ENCODE results near the gene SCD. TPM values are rescaled to one million over a fixed set of nuclear protein-coding genes. Genes with fewer than 3 reads are reported as not detected.

SCD gene
- total and polyA plus RNA-seq, 2 experiments from 2014 or later = 325 to 816 TPM

DNA sequence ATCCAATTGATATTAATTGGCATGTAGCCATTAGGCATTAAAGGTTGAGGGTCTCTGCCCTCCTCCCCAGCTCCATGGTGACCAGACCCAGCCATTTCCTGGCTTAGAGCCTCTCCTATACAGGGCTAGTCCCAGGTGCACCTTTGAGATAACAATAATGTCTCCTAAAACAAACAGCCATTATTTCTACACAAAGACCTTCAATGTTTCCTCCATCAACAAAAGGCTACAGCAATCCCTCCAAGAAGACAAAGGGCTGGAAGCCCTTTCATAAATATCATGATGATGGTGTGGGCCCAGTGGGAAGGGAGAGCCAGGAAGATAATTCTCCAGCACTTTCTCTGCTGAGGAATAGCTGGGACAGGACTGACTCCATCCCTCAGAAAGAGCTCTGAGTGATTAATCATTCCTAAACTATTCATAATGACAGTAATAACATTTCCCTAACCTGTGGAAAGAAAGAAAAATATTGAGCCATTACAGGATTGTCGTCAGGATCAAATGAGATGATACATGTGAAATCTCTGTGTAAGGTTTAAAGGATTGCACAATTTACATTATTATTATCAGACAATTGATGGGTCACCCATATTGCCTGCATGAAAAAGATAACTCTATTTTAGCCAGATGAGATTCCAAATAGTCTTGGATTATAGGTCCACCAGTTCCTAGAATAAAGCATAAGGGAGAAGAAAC, 27.2 kb upstream of the SCD start:
- Mint-ChIP-seq H3K4me1 (peaks cover 4% of the 10 kb centered on the region; the same call in 2 of the 3 replicates), H3K27me3 (ENCODE audit: insufficient read depth, low read depth, poor library complexity) (peaks cover 4% of the 10 kb centered on the region), H3K27ac (no peak overlapping the region), H3K4me3 (no peak overlapping the region), H3K9me3 (no peaks in the 10 kb centered on the region), H3K36me3 (ENCODE audit: low read depth) (no peaks in the 10 kb centered on the region)
- TF ChIP-seq STAT1 (IDR thresholded peaks at IDR 0.05; ENCODE audit: unreplicated experiment) = no peak
- TF ChIP-seq, protein P1, sequence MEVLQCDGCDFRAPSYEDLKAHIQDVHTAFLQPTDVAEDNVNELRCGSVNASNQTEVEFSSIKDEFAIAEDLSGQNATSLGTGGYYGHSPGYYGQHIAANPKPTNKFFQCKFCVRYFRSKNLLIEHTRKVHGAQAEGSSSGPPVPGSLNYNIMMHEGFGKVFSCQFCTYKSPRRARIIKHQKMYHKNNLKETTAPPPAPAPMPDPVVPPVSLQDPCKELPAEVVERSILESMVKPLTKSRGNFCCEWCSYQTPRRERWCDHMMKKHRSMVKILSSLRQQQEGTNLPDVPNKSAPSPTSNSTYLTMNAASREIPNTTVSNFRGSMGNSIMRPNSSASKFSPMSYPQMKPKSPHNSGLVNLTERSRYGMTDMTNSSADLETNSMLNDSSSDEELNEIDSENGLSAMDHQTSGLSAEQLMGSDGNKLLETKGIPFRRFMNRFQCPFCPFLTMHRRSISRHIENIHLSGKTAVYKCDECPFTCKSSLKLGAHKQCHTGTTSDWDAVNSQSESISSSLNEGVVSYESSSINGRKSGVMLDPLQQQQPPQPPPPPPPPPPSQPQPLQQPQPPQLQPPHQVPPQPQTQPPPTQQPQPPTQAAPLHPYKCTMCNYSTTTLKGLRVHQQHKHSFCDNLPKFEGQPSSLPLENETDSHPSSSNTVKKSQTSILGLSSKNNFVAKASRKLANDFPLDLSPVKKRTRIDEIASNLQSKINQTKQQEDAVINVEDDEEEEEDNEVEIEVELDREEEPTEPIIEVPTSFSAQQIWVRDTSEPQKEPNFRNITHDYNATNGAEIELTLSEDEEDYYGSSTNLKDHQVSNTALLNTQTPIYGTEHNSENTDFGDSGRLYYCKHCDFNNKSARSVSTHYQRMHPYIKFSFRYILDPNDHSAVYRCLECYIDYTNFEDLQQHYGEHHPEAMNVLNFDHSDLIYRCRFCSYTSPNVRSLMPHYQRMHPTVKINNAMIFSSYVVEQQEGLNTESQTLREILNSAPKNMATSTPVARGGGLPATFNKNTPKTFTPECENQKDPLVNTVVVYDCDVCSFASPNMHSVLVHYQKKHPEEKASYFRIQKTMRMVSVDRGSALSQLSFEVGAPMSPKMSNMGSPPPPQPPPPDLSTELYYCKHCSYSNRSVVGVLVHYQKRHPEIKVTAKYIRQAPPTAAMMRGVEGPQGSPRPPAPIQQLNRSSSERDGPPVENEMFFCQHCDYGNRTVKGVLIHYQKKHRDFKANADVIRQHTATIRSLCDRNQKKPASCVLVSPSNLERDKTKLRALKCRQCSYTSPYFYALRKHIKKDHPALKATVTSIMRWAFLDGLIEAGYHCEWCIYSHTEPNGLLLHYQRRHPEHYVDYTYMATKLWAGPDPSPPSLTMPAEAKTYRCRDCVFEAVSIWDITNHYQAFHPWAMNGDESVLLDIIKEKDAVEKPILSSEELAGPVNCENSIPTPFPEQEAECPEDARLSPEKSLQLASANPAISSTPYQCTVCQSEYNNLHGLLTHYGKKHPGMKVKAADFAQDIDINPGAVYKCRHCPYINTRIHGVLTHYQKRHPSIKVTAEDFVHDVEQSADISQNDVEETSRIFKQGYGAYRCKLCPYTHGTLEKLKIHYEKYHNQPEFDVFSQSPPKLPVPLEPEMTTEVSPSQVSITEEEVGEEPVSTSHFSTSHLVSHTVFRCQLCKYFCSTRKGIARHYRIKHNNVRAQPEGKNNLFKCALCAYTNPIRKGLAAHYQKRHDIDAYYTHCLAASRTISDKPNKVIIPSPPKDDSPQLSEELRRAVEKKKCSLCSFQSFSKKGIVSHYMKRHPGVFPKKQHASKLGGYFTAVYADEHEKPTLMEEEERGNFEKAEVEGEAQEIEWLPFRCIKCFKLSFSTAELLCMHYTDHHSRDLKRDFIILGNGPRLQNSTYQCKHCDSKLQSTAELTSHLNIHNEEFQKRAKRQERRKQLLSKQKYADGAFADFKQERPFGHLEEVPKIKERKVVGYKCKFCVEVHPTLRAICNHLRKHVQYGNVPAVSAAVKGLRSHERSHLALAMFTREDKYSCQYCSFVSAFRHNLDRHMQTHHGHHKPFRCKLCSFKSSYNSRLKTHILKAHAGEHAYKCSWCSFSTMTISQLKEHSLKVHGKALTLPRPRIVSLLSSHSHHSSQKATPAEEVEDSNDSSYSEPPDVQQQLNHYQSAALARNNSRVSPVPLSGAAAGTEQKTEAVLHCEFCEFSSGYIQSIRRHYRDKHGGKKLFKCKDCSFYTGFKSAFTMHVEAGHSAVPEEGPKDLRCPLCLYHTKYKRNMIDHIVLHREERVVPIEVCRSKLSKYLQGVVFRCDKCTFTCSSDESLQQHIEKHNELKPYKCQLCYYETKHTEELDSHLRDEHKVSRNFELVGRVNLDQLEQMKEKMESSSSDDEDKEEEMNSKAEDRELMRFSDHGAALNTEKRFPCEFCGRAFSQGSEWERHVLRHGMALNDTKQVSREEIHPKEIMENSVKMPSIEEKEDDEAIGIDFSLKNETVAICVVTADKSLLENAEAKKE (CRISPR knock-in tag; IDR thresholded peaks at IDR 0.05) = no peak
- TF ChIP-seq, protein P2, sequence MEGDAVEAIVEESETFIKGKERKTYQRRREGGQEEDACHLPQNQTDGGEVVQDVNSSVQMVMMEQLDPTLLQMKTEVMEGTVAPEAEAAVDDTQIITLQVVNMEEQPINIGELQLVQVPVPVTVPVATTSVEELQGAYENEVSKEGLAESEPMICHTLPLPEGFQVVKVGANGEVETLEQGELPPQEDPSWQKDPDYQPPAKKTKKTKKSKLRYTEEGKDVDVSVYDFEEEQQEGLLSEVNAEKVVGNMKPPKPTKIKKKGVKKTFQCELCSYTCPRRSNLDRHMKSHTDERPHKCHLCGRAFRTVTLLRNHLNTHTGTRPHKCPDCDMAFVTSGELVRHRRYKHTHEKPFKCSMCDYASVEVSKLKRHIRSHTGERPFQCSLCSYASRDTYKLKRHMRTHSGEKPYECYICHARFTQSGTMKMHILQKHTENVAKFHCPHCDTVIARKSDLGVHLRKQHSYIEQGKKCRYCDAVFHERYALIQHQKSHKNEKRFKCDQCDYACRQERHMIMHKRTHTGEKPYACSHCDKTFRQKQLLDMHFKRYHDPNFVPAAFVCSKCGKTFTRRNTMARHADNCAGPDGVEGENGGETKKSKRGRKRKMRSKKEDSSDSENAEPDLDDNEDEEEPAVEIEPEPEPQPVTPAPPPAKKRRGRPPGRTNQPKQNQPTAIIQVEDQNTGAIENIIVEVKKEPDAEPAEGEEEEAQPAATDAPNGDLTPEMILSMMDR (conservative IDR thresholded peaks at IDR 0.05; ENCODE audit: low read depth in 2 of 2) = no peak
- no peak for TF ChIP-seq ZNF331 (CRISPR knock-in tag; IDR thresholded peaks at IDR 0.05; ENCODE audit: low read depth)
- no peak for TF ChIP-seq CREB1 (CRISPR knock-in tag; IDR thresholded peaks at IDR 0.05; ENCODE audit: low read depth)
- TF ChIP-seq, protein P3, sequence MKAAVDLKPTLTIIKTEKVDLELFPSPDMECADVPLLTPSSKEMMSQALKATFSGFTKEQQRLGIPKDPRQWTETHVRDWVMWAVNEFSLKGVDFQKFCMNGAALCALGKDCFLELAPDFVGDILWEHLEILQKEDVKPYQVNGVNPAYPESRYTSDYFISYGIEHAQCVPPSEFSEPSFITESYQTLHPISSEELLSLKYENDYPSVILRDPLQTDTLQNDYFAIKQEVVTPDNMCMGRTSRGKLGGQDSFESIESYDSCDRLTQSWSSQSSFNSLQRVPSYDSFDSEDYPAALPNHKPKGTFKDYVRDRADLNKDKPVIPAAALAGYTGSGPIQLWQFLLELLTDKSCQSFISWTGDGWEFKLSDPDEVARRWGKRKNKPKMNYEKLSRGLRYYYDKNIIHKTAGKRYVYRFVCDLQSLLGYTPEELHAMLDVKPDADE (IDR thresholded peaks at IDR 0.05) = no peak
- no peak for TF ChIP-seq NANOG (IDR thresholded peaks at IDR 0.05; ENCODE audit: borderline replicate concordance)
- TF ChIP-seq EZH2phosphoT487 (IDR thresholded peaks at IDR 0.05; ENCODE audit: unreplicated experiment) = no peak
- no peak for TF ChIP-seq EZH2 (IDR thresholded peaks at IDR 0.05; ENCODE audit: low read depth, unreplicated experiment)
- TF ChIP-seq, protein P4, sequence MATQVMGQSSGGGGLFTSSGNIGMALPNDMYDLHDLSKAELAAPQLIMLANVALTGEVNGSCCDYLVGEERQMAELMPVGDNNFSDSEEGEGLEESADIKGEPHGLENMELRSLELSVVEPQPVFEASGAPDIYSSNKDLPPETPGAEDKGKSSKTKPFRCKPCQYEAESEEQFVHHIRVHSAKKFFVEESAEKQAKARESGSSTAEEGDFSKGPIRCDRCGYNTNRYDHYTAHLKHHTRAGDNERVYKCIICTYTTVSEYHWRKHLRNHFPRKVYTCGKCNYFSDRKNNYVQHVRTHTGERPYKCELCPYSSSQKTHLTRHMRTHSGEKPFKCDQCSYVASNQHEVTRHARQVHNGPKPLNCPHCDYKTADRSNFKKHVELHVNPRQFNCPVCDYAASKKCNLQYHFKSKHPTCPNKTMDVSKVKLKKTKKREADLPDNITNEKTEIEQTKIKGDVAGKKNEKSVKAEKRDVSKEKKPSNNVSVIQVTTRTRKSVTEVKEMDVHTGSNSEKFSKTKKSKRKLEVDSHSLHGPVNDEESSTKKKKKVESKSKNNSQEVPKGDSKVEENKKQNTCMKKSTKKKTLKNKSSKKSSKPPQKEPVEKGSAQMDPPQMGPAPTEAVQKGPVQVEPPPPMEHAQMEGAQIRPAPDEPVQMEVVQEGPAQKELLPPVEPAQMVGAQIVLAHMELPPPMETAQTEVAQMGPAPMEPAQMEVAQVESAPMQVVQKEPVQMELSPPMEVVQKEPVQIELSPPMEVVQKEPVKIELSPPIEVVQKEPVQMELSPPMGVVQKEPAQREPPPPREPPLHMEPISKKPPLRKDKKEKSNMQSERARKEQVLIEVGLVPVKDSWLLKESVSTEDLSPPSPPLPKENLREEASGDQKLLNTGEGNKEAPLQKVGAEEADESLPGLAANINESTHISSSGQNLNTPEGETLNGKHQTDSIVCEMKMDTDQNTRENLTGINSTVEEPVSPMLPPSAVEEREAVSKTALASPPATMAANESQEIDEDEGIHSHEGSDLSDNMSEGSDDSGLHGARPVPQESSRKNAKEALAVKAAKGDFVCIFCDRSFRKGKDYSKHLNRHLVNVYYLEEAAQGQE (IDR thresholded peaks at IDR 0.05; ENCODE audit: unreplicated experiment) = no peak
- Histone ChIP-seq H3K79me2 (replicated peaks; ENCODE audit: insufficient read depth) (no peaks in the 10 kb centered on the region), H3K36me3 (ENCODE audit: insufficient read depth) (no peaks in the 10 kb centered on the region), H3K4me3 (no peak overlapping the region), H3K27ac (ENCODE audit: low read depth) (no peak overlapping the region), H3K4me1 (ENCODE audit: insufficient read depth) (no peaks in the 10 kb centered on the region), H2AFZ (no peak overlapping the region), H4K20me1 (replicated peaks; ENCODE audit: insufficient read depth) (no peaks in the 10 kb centered on the region), H3K27me3 (ENCODE audit: insufficient read depth) (no peaks in the 10 kb centered on the region), H3K4me2 (no peak overlapping the region), H3K9me2 (ENCODE audit: insufficient read depth) (no peaks in the 10 kb centered on the region), H3F3A (replicated peaks; ENCODE audit: low read depth) (no peaks in the 10 kb centered on the region)
- DNase-seq (ENCODE audit: low spot score) (no peak), ATAC-seq (no peak)

Measured in GM23338 (cell line).